HG03558 (cell line): ENCODE data around the gene WFS1.

ENCODE experiments used
- ATAC-seq: cut with Tn5 transposase; IDR thresholded peaks from one replicate; pipeline ENCODE4 v1.9.1; 2021; ENCODE audit warnings: moderate number of reproducible peaks; ENCODE audit not compliant: unreplicated experiment; ENCODE audit errors: extremely low read depth

The WFS1 gene

DNA sequence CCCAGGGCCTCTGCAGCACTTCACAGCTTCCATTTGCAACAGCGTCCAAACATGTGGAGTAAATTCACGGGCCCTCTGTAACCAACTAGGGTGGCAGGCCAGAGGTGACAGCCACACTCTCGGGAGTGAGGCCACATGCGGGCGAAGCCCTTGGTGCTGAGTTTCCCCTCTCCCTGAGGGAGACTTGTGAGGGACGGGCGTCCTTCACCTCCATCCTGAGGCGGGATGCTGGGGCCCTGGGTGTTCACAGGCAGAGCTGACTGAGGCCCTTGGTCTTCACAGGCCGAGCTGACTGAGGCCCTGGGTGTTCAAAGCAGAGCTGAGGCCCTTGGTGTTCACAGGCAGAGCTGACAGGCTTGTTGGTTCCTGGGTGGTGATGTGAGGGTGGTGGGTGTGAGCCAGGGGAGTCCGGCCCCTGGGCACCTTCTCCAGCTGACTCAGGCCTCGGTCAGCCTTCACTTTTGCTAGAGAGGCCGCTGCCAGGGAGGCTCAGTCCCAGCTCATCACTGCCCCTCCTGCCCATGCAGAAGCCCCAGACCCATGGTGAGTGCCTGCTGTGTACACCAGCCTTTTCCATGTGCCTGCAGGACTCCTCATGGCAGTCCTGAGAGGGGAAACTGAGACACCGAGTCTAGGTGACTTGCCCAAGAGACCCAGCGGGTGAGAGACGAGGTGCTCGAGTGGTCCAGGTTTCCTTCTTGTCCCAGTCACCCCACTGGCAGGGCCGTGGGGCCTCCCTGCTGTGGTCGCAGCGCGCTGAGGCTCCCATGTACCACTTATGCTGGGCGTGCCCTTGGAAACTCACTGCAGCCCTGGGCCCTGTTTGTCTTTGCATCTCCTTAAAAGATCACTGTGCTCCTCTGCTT, 8.5 kb downstream of the WFS1 start:
- ATAC-seq = no peak

GRCh38 chr4:6278801-6279197, 9.1 kb downstream of the WFS1 start:
- ATAC-seq = peak; percentile 86

DNA sequence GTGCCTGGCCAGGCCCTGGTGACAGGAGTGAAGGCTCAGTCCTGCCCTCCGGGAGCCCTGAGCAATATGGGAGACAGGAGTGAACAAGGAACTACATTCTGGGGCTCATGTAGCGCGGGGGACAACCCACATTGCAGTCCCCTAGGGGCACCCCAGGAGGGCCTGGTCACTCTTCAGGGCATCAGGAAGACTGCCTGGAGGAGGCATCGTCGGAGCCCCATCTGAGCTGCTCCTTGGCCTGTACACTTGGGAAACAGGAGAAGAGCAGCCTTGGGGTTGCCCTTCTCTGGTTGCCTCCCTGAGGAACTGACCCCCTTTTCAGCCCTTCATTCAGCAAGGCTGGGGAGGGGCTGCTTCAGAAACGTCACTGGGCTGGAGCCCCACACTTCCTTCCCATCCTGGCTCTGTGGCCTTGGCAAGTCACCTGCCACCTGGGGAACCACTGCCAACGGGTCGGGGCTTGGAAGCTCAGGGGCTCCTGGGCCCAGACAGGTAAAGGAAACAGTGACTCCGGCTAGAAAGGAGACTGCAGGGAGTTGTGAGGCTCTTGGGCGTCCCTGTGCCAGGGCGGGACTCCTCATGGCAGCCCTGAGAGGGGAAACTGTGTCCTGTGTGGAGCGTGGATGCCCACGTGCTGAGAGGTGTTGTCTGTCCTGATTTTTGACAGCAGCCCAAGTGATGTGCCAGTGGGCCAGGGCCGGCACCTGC, 10.1 kb downstream of the WFS1 start:
- ATAC-seq = no peak

GRCh38 chr4:6280365-6280996, 10.8 kb downstream of the WFS1 start:
- no peak for ATAC-seq

GRCh38 chr4:6281436-6282313, 12.0 kb downstream of the WFS1 start:
- ATAC-seq = no peak

DNA sequence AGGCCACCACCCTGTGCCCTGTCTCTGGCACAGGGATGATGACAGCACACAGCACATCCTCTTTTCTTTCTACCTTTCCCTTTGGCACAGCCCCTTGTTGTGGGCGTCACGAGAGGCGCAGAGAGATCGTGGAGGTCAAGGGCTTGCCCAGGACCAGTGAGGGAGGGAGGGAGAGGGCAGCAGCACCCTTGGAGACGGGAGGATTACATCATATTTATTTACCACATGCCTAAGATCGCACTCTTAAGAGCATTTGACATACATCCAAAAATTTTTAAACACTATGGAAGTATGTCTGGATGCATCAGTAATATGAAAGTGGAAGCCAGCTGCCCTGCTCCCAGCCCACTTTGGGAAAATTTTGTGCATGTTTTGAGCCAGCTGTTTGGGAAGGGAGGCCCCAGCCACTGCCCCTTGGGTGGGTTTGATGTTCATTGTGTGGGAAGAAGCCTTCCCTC, 12.7 kb downstream of the WFS1 start:
- ATAC-seq = no peak

GRCh38 chr4:6283282-6283681, 13.6 kb downstream of the WFS1 start:
- ATAC-seq = no peak

DNA sequence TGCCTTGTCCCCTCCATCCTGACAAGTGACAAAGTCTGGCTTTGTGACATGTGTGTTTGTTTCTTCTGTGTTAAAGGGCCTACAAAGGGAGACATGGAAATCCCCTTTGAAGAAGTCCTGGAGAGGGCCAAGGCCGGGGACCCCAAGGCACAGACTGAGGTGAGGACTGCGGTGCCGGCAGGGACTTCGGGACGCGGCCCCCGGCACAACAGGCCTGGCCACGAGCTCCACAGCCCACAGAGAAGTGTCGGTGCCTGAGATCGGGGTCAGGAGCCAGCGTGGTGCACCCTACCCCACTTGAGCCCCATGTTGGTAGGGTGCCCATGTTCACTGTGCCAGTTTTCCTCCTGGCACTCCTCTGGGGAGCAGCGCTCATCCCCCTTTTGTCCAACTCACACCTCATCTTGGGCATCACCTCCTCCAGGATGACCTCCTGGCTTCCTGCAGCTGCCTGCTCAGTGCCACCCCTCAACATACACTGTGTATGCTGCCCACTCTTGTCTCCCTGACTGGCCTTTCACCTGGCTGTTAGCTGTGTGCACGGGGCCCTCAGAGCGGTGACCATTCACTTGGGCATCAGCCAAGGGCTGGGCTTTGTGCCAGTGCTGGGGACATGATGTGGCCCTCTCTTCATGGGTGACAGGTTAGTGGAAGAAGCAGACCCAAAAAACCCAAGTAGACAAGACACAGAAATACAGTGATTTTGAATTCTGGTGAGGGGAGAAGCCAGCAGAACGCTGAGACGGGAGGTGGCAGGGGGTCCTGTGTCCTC, 17.6 kb downstream of the WFS1 start:
- ATAC-seq = no peak

DNA sequence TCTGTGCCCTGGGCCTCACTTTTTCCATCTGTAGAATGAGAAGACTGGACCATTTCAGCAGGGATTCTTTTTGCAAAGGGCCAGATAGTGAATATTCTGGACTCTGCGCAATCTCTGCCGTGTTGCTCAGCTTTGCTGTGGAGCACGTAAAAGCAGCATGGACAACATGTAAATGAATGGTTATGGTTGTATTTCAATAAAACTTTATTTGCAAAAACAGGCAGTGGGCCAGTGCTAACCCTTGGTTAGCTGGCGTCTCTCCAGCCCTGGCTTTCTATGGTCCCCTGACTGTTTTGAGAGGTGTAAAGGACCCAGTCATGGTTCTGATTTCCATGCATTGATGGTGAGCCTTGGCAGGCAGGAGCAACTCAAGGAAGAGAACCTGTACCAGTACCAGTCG, 18.7 kb downstream of the WFS1 start:
- ATAC-seq = no peak

DNA sequence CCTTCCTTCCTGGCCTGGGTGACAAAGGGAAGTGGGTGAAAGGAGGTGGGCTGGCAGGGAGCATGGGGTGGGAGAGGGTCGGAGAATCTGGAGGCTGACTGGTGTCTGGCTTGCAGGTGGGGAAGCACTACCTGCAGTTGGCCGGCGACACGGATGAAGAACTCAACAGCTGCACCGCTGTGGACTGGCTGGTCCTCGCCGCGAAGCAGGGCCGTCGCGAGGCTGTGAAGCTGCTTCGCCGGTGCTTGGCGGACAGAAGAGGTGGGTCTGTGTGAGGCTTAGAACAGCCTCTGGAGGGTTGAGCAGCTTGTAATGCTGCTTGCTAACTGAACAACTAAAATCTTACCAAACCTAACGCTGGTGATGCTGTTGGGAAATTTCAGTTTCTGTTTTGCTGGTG, 19.2 kb downstream of the WFS1 start:
- ATAC-seq = no peak

DNA sequence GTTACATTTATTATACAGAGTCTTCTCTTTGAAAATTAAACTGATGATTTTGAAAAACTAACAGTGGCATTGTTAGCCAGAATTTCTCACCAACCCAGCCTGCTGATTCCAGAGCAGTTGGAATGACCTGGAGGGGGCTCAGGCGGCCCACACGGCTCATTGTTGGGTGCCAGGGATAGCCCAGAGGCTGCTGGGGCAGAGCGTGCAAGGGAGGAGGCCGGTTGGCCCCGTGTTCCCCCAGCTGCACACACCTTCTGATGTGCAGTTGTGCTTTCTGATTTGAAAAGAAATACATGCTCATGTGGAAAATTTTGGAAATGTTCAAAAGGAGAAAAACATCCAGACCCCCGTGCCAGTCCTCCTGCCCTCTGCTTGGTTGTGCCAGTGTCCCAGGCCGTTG, 20.6 kb downstream of the WFS1 start:
- no peak for ATAC-seq

- no peak for ATAC-seq
Measured at GRCh38 chr4:6290769-6291547, 21.3 kb downstream of the WFS1 start.

DNA sequence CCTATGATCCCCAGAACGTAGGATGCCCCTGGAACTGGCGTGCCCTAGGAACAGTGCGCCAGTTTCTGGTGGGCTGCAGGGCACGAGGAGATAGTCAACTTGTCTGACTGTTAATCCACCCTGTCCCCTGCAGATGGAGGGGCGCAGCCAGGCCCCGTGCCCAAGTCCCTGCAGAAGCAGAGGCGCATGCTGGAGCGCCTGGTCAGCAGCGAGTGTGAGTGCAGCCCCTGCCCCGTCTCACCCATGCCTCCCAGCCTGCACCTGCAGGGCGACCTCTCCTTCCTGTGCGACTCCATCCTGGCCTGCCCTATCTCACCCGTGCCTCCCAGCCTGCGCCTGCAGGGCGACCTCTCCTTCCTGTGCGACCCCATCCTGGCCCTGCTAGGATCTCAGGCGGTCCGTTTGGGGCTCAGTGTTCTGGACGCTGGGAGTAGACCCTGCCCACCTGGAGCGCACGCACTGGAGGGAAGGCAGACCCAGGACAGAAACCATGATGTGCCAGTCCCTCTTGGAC, 22.2 kb downstream of the WFS1 start:
- ATAC-seq = no peak

GRCh38 chr4:6292376-6293096, 22.9 kb downstream of the WFS1 start:
- no peak for ATAC-seq

DNA sequence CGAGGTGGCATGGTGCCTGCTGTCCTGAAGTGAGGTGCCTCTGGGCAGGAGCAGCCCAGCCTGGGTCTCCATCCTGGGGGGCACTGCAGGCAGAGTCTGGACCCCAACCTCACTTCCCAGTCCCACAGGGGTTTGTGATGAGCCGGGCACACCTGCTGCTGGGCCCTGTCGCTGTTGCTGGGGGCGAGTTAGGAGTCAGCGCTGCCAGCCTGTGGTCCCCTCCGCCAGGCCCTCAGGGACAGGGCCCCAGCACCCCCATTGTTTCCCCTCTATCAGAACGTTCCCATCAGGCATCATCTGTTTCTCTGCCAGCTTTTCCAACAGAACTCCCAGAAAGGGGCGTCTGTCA, 23.4 kb downstream of the WFS1 start:
- no peak for ATAC-seq

DNA sequence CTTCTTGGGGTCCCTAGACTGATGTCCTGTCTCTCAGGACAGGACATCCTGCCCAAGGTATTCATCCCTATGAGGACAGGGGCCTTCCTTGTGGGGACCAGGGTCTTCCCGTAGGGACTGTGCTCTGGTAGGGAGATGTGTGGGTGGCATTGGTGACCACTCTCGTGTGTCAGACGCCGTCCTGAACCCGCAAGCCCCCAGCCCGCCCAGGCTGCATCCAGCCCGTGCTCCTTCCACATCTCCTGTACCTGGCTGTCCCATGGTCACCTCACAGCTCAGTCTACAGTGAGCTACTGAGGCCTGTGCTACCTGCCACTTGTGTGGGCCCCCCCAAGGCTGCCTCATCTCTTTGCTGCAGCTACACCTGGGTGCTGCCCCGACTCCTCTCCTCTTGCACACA, 24.0 kb downstream of the WFS1 start:
- no peak for ATAC-seq

- no peak for ATAC-seq
Measured at GRCh38 chr4:6294705-6295421, 25.2 kb downstream of the WFS1 start.
